ENCODE data around the gene CCAR1.
"Not testable (repeated sequence)": the region's sequence is repeated elsewhere in the genome, so short reads cannot be mapped to it uniquely, and the experiment has no call there.

Gene CCAR1, protein sequence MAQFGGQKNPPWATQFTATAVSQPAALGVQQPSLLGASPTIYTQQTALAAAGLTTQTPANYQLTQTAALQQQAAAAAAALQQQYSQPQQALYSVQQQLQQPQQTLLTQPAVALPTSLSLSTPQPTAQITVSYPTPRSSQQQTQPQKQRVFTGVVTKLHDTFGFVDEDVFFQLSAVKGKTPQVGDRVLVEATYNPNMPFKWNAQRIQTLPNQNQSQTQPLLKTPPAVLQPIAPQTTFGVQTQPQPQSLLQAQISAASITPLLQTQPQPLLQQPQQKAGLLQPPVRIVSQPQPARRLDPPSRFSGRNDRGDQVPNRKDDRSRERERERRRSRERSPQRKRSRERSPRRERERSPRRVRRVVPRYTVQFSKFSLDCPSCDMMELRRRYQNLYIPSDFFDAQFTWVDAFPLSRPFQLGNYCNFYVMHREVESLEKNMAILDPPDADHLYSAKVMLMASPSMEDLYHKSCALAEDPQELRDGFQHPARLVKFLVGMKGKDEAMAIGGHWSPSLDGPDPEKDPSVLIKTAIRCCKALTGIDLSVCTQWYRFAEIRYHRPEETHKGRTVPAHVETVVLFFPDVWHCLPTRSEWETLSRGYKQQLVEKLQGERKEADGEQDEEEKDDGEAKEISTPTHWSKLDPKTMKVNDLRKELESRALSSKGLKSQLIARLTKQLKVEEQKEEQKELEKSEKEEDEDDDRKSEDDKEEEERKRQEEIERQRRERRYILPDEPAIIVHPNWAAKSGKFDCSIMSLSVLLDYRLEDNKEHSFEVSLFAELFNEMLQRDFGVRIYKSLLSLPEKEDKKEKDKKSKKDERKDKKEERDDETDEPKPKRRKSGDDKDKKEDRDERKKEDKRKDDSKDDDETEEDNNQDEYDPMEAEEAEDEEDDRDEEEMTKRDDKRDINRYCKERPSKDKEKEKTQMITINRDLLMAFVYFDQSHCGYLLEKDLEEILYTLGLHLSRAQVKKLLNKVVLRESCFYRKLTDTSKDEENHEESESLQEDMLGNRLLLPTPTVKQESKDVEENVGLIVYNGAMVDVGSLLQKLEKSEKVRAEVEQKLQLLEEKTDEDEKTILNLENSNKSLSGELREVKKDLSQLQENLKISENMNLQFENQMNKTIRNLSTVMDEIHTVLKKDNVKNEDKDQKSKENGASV

DNA sequence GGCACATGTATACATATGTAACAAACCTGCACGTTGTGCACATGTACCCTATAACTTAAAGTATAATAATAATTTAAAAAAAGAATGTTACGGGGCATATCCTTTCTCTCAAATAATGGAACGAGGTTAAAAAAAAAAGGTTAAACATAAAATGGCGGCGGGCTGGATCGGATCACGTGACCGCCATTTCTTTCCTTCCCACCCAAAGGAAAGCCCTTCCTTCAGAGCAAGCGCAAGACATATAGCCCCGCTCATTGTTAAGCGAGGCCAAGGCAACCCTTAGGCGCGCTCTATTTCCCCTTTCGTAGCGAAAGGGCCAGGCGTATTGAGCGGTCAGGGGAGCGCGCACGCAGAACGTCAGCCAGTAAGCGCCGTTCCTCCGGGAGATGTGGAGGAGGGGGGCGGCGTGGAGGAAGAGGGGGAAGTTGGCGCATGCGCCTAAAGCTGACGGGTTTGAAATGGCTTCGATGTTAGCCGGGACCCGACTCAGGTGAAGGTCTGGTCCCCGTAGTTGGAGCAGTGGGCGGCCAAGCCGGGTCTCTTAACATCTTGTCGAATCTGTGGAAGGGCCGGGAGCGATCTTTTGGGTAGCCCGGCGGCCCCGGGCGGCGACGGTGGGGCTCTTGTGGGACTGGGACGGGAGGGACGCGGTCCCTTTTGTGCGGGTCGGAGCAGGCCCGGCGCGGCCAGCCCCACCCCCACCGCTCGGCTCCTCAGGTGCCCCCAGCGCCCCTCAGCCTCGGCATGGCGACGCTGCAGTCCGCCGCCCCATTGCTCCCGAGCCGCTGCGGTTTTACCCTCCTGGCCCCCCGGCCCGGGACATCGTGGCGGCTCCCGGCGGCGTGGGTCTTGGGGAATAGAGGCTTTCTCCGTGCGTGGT is at the start of gene CCAR1:
Gene CCAR1 (plus strand): TSS at position 447 of the 880 bp plus-strand sequence. CDS start 1,266 bp downstream, outside the sequence.
- Histone ChIP-seq H3K4me1 (ENCODE audit: insufficient read depth, low read length) (no peaks in the 10 kb centered on the region), H3K36me3 (ENCODE audit: insufficient read depth, low read length) (peaks cover 7% of the 10 kb centered on the region), H3K9ac (ENCODE audit: low read depth, low read length) (peak within 1 kb of the TSS; percentile 93), H3K9me3 (ENCODE audit: control insufficient read depth, insufficient read depth, low read length) (no peaks in the 10 kb centered on the region)

DNA sequence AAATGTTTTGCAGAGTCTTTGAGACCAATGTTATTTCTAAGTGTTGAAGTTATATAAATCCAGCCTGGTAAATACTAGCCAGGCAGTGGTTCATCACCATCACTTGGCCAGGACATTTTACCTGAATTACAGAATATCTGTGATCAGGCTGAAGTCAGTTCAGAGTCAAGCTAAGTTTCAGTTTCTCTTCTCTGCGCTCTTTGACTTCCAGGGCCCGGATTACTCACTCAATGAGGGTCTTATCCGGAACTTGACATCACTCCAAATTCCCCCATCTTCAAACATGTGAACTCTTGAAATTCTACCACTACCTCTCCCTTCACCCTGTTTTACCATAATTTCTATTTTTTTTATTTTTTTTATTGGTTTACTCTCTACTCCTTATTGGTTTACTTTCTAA is 36.6 kb upstream of the CCAR1 start:
- H3K9me3 ChIP-seq (ENCODE audit: control insufficient read depth, insufficient read depth, low read length): no peaks in the 10 kb centered on the region
- H3K9ac ChIP-seq (ENCODE audit: low read depth, low read length): no peak overlapping the region
- no peaks in the 10 kb centered on the region for H3K4me1 ChIP-seq (ENCODE audit: insufficient read depth, low read length)
- H3K36me3 ChIP-seq (ENCODE audit: insufficient read depth, low read length): peaks cover 23% of the 10 kb centered on the region; the same call in 1 of the 2 replicates

DNA sequence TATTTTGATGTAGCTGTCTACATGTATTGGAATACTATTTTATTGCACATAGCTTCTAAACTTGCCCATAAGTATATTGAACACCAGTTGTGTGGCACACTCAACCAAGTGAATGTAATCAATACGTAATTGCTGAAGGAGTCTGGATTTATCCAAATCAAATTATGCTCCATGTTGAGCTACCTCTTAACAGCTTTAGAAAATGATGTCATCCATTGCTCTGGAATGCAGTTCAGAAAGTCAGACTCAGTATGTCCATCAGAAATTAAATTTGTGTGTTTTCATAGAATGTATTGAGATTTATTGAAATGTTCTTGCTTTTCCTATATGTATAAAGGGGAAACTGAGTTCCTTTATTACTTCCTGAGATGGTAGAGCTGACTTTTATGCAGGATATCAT is 25.0 kb upstream of the CCAR1 start:
- Histone ChIP-seq H3K9me3 (ENCODE audit: control insufficient read depth, insufficient read depth, low read length) (no peaks in the 10 kb centered on the region), H3K36me3 (ENCODE audit: insufficient read depth, low read length) (peaks cover 6% of the 10 kb centered on the region; the same call in 1 of the 2 replicates), H3K4me1 (ENCODE audit: insufficient read depth, low read length) (no peaks in the 10 kb centered on the region), H3K9ac (ENCODE audit: low read depth, low read length) (no peak overlapping the region)

DNA sequence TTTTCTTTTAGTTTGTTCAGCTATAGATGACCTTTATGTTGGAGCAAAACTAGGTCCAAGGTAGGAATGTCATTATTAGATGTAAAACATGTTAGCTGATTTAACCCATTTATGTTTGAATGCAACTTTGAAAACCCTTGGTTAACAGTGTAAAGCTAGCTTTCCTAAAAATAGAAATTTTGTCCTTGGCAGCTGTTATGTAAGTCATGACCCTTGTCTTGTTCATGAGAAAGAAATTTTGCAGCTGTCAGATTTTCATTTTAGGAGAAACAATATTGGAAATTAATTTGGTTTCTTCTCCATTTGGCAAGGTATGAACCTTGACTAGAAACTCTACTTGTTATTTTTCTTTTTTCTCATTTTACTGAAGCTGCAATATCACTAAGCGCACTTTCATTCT is 23.9 kb upstream of the CCAR1 start:
- no peak overlapping the region for H3K9ac ChIP-seq (ENCODE audit: low read depth, low read length)
- no peaks in the 10 kb centered on the region for H3K4me1 ChIP-seq (ENCODE audit: insufficient read depth, low read length)
- H3K36me3 ChIP-seq (ENCODE audit: insufficient read depth, low read length): no peaks in the 10 kb centered on the region
- H3K9me3 ChIP-seq (ENCODE audit: control insufficient read depth, insufficient read depth, low read length): no peaks in the 10 kb centered on the region

DNA sequence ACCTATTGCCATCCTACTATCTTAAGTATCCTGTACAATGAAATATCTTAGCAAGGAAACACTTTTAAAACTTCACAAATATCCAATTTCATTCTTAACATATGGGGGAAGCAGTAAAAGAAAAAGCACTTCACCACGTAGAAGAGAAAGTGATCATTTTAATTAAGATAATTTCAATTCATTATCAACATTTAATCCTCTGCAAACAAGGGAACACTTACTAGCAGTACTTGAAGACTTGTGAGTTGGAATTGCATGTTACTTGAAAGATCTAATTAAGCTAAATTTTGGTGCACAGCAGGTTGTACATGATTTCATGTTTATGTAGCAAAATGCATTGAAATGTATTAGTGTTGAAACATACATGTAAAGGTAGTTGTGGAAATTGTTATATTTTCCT is 20.8 kb upstream of the CCAR1 start:
- no peak overlapping the region for H3K9ac ChIP-seq (ENCODE audit: low read depth, low read length)
- no peaks in the 10 kb centered on the region for H3K36me3 ChIP-seq (ENCODE audit: insufficient read depth, low read length)
- H3K9me3 ChIP-seq (ENCODE audit: control insufficient read depth, insufficient read depth, low read length): no peaks in the 10 kb centered on the region
- no peaks in the 10 kb centered on the region for H3K4me1 ChIP-seq (ENCODE audit: insufficient read depth, low read length)

DNA sequence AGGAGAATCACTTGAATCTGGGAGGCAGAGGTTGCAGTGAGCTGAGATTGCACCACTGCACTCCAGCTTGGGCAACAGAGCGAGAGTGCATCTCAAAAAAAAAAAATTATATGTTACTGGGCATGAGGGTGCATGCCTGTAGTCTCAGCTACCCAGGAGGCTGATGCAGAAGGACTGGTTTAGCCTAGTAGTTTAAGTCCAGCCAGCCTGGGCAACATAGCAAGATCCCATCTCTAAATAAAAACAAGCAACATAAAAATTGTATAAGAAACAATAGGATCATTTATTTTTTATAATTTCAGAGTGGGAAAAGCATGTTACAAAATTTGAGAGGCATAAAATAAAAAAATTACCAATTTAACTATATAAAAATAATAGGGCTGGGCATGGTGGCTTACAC is 15.5 kb upstream of the CCAR1 start:
- no peaks in the 10 kb centered on the region for H3K36me3 ChIP-seq (ENCODE audit: insufficient read depth, low read length)

DNA sequence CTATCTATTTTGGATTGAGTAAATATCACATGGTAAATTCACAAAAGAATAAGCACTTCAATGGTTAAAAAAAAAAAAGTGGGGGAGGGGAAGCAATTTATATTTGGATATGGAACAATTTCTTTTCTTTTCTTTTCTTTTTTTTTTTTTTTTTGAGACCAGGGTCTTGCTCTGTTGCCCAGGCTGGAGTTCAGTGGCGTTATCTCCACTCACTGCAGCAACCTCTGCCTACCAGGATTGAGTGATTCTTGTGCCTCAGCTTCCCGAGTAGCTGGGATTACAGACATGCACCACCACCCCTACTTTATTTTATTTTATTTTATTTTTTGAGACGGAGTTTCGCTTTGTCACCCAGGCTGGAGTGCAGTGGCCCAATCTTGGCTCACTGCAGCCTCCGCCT is 12.1 kb upstream of the CCAR1 start:
- H3K9ac ChIP-seq (ENCODE audit: low read depth, low read length); H3K4me1 ChIP-seq (ENCODE audit: insufficient read depth, low read length); H3K36me3 ChIP-seq (ENCODE audit: insufficient read depth, low read length); H3K9me3 ChIP-seq (ENCODE audit: control insufficient read depth, insufficient read depth, low read length): not testable (repeated sequence)

More for the DNA sequence above, 15.5 kb upstream of the CCAR1 start:
- H3K4me1 ChIP-seq (ENCODE audit: insufficient read depth, low read length): no peaks in the 10 kb centered on the region
- H3K9ac ChIP-seq (ENCODE audit: low read depth, low read length): no peak overlapping the region
- H3K9me3 ChIP-seq (ENCODE audit: control insufficient read depth, insufficient read depth, low read length): no peaks in the 10 kb centered on the region

DNA sequence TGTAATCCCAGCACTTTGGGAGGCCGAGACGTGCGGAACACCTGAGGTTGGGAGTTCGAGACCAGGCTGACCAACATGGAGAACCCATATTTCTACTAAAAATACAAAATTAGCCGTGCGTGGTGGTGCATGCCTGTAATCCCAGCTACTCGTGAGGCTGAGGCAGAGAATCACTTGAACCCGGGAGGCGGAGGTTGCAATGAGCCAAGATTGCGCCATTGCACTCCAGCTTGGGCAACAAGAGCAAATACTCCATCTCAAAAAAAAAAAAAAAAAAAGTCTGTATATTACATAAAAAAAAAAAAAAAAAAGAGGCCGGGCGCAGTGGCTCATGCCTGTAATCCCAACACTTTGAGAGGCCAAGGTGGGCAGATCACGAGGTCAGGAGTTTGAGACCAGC is 8.0 kb upstream of the CCAR1 start:
- H3K9me3 ChIP-seq (ENCODE audit: control insufficient read depth, insufficient read depth, low read length): not testable (repeated sequence)

DNA sequence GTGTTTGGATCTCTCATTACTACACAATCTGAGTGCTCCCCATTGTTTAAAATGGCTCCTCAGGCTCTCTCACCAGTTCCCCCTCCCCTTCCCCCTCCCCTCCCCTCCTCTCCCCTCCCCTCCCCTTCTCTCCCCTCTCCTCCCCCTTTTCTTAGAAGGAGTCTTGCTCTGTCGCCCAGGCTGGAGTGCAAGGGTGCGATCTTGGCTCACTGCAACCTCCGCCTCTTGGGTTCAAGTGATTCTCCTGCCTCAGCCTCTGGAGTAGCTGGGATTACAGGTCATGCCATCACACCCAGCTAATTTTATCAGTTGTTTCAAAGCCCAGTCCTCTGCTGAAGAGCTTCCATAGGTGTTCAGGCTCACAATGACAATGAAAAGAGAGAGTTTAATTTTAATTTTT is 3.6 kb upstream of the CCAR1 start:
- Histone ChIP-seq H3K9ac (ENCODE audit: low read depth, low read length) (no peak overlapping the region), H3K36me3 (ENCODE audit: insufficient read depth, low read length) (no peaks in the 10 kb centered on the region), H3K4me1 (ENCODE audit: insufficient read depth, low read length) (no peaks in the 10 kb centered on the region), H3K9me3 (ENCODE audit: control insufficient read depth, insufficient read depth, low read length) (no peaks in the 10 kb centered on the region)

More for the DNA sequence above, 8.0 kb upstream of the CCAR1 start:
- H3K36me3 ChIP-seq (ENCODE audit: insufficient read depth, low read length); H3K9ac ChIP-seq (ENCODE audit: low read depth, low read length); H3K4me1 ChIP-seq (ENCODE audit: insufficient read depth, low read length): not testable (repeated sequence)

DNA sequence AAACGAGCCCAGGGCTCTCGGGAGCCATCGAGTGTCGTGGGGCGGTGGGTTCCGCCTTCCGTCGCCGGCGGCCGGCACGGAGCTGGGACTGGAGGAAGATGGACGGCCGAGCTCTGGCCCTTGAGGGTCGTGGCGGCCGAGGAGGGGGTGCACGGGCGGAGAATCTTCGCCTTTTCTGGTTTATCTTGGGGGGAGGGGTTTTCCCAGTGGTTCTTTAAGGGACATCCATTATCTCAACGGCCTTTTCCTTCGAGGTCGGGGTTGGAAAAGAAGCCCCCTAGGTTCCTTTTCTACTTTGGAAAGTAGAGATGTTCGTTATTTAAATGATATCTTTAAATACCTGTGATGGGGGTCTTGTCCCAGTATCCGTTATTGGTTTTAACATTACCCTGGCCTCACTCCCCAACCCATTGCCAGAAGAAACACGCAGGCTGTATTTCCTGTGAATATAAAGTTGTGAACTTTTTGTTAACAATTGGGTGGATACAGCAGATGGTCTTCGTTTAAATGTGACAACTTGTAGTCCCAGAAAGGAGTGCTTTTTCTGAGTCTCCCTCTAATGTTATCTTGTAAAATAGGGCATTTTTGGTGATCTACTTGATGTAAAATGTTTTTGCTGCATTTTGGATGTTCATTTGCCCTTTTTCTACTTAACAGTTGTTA is 765 bp downstream of the CCAR1 start:
- Histone ChIP-seq H3K9me3 (ENCODE audit: control insufficient read depth, insufficient read depth, low read length) (no peaks in the 10 kb centered on the region), H3K4me1 (ENCODE audit: insufficient read depth, low read length) (no peaks in the 10 kb centered on the region), H3K36me3 (ENCODE audit: insufficient read depth, low read length) (peaks cover 7% of the 10 kb centered on the region), H3K9ac (ENCODE audit: low read depth, low read length) (peak overlapping the region; percentile 93)

DNA sequence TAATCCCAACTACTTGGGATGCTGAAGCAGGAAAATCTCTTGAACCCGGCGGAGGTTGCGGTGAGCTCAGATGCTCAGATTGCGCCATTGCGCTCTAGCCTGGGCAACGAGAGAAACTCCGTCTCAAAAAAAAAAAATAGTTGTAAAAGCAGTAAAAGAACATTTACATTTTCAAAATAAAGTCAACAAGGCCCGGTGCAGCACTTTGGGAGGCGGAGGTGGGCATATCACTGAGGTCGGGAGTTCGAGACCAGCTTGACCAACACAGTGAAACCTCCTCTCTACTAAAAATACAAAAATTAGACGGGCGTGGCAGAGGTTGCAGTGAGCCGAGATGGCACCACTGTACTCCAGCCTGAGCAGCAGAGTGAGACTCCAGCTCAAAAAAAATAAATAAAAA is 4.0 kb downstream of the CCAR1 start:
- Histone ChIP-seq H3K9ac (ENCODE audit: low read depth, low read length) (no peak overlapping the region), H3K36me3 (ENCODE audit: insufficient read depth, low read length) (peaks cover 19% of the 10 kb centered on the region), H3K9me3 (ENCODE audit: control insufficient read depth, insufficient read depth, low read length) (no peaks in the 10 kb centered on the region), H3K4me1 (ENCODE audit: insufficient read depth, low read length) (no peaks in the 10 kb centered on the region)

DNA sequence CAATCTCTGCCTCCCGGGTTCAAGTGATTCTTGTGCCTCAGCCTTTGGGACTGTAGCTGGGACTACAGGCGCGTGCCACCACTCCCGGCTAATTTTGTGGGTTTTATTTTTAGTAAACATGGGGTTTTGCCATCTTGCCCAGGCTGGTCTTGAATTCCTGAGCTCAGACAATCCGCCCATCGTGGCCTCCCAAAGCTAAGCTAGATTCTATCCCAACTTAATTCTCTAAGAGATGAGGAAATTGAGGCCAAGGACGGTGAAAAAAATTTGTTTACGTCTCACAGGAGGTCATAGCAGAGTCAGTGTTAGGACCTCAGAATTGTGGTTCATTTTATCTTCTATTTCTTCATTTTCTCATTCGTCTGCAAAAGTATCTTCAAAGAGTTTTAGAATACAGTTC is 6.1 kb downstream of the CCAR1 start:
- Histone ChIP-seq H3K9ac (ENCODE audit: low read depth, low read length) (no peak overlapping the region), H3K36me3 (ENCODE audit: insufficient read depth, low read length) (peaks cover 24% of the 10 kb centered on the region), H3K9me3 (ENCODE audit: control insufficient read depth, insufficient read depth, low read length) (no peaks in the 10 kb centered on the region), H3K4me1 (ENCODE audit: insufficient read depth, low read length) (no peaks in the 10 kb centered on the region)

DNA sequence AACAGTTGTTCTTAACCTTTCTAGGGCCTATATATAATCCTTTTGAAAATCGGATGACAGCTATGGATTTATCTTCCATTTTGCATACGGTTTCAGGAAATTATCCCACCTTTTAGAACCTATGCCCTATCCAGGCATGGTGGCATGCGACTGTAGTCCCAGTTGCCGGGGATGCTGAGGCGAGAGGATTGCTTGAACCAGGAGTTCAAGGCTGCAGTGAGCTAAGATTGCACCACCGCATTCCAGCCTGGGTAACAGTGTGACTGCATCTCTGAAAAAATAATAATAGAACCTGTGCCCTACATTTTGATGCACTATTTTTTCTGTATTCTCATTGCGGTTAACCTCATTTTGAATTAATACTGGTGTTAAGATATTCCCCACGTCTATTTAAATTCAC is 11.6 kb downstream of the CCAR1 start:
- H3K9me3 ChIP-seq (ENCODE audit: control insufficient read depth, insufficient read depth, low read length): no peaks in the 10 kb centered on the region
- H3K36me3 ChIP-seq (ENCODE audit: insufficient read depth, low read length): peaks cover 39% of the 10 kb centered on the region
- no peak overlapping the region for H3K9ac ChIP-seq (ENCODE audit: low read depth, low read length)
- H3K4me1 ChIP-seq (ENCODE audit: insufficient read depth, low read length): no peaks in the 10 kb centered on the region

All from ES-I3 (cell line).